Ascending aorta (tissue), 2 donors: ENCODE measurements around the gene CFDP1. TPM values are rescaled to one million over a fixed set of nuclear protein-coding genes. Genes with fewer than 3 reads are reported as not detected.

Source experiments
- DNase-seq, 2 donors: peaks; one replicate each; pipeline ENCODE4 v3.0.0-alpha.2; 2019; ENCODE audit warnings: low spot score in 2 of 2
- H3K27ac ChIP-seq, 2 donors: fragments of 200-600 bp; sonication (generic); one replicate each; pipeline ENCODE4 v1.5.1; 2016 to 2017; ENCODE audit warnings: mild to moderate bottlenecking in 1 of 2
- H3K27me3 ChIP-seq: fragments of 200-600 bp; sonication (generic); one replicate; pipeline ENCODE4 v1.5.1; 2017
- H3K36me3 ChIP-seq, 2 donors: fragments of 200-600 bp; sonication (generic); one replicate each; pipeline ENCODE4 v1.5.1; 2016
- H3K4me1 ChIP-seq, 2 donors: fragments of 200-600 bp; sonication (generic); one replicate each; pipeline ENCODE4 v1.5.1; 2016 to 2017; ENCODE audit warnings: mild to moderate bottlenecking in 1 of 2
- H3K4me3 ChIP-seq, 2 donors: fragments of 200-600 bp; sonication (generic); one replicate each; pipeline ENCODE4 v1.5.1; 2016 to 2017; ENCODE audit warnings: mild to moderate bottlenecking in 1 of 2
- H3K9me3 ChIP-seq, 2 donors: fragments of 200-600 bp; sonication (generic); one replicate each; pipeline ENCODE4 v1.5.1; 2016
- CTCF ChIP-seq, 3 experiments: fragments of 200-600 bp in 2 of 3; fragments of 450-650 bp in 1 of 3; sonication (generic) in 2 of 3; IDR thresholded peaks; one replicate each; pipeline ENCODE4 v1.5.1; 2016 to 2019; ENCODE audit warnings: antibody characterized with exemption in 3 of 3, mild to moderate bottlenecking in 1 of 3, moderate library complexity in 1 of 3
- intact Hi-C: fragments of 100-400 bp; cut with DNase I; formaldehyde crosslinking; loops from one replicate; pipeline ENCODE4 v1.15.1; 2023
- total RNA-seq: library from RNA; depleted of rRNA; stranded (reverse); fragments of >200 nt; gene quantifications from one replicate; pipeline ENCODE4 v1.1.0, GENCODE V29; 2016

Gene CFDP1
- total RNA-seq, 1 donor from 2014 or later: 8.3 TPM

- no peaks in the 10 kb centered on the region for H3K36me3 ChIP-seq
- no peak for TF ChIP-seq CTCF (IDR thresholded peaks at IDR 0.05)
- peaks cover 9 to 26% of the 10 kb centered on the region in 2 donors for H3K4me1 ChIP-seq
- H3K27ac ChIP-seq: peak overlapping the region; percentile 49 to 66
- H3K4me3 ChIP-seq: no peak overlapping the region
- no peak for DNase-seq
- intact Hi-C loops: loop anchor here (5.0 kb wide), 1 partner anchor 41 kb away; no protein-coding TSS in a partner anchor
- H3K27me3 ChIP-seq: no peaks in the 10 kb centered on the region
- no peaks in the 10 kb centered on the region for H3K9me3 ChIP-seq
These were observed 92.4 kb downstream of the CFDP1 start for GRCh38 chr16:75340741-75341491.

GRCh38 chr16:75337430-75337829 lies 95.9 kb downstream of the CFDP1 start:
- Histone ChIP-seq H3K4me1 (peaks cover 9 to 19% of the 10 kb centered on the region in 2 donors), H3K27me3 (no peaks in the 10 kb centered on the region), H3K27ac (no peak overlapping the region), H3K9me3 (no peaks in the 10 kb centered on the region), H3K36me3 (no peaks in the 10 kb centered on the region), H3K4me3 (no peak overlapping the region)
- TF ChIP-seq CTCF (IDR thresholded peaks at IDR 0.05): no peak
- intact Hi-C loops: no loop called here
- no peak for DNase-seq

- H3K27ac ChIP-seq: no peak overlapping the region
- H3K27me3 ChIP-seq: no peaks in the 10 kb centered on the region
- H3K4me3 ChIP-seq: no peak overlapping the region
- no peak for DNase-seq
- intact Hi-C loops: no loop called here
- H3K9me3 ChIP-seq: no peaks in the 10 kb centered on the region
- no peak for TF ChIP-seq CTCF (IDR thresholded peaks at IDR 0.05)
- H3K36me3 ChIP-seq: no peaks in the 10 kb centered on the region
- H3K4me1 ChIP-seq: peaks cover 9 to 10% of the 10 kb centered on the region in 2 donors
These were observed 96.8 kb downstream of the CFDP1 start for GRCh38 chr16:75336521-75336920.

GRCh38 chr16:75333721-75334163 lies 99.6 kb downstream of the CFDP1 start:
- Histone ChIP-seq H3K36me3 (no peaks in the 10 kb centered on the region), H3K27me3 (no peaks in the 10 kb centered on the region), H3K4me3 (no peak overlapping the region), H3K27ac (no peak overlapping the region), H3K4me1 (no peaks in the 10 kb centered on the region), H3K9me3 (no peaks in the 10 kb centered on the region)
- no peak for TF ChIP-seq CTCF (IDR thresholded peaks at IDR 0.05)
- DNase-seq: no peak
- intact Hi-C loops: no loop called here

- H3K27ac ChIP-seq: no peak overlapping the region
- H3K36me3 ChIP-seq: no peaks in the 10 kb centered on the region
- no peaks in the 10 kb centered on the region for H3K4me1 ChIP-seq
- DNase-seq: no peak
- no peak overlapping the region for H3K4me3 ChIP-seq
- H3K9me3 ChIP-seq: no peaks in the 10 kb centered on the region
- intact Hi-C loops: no loop called here
- TF ChIP-seq CTCF (IDR thresholded peaks at IDR 0.05): no peak
- H3K27me3 ChIP-seq: no peaks in the 10 kb centered on the region
These were observed 103.4 kb downstream of the CFDP1 start for GRCh38 chr16:75329943-75330342.
